AG20443 (cell line): ENCODE data around the gene MAB21L2.
"Not testable (repeated sequence)": the region's sequence is repeated elsewhere in the genome, so short reads cannot be mapped to it uniquely, and the experiment has no call there.

Experiments
- DNase-seq: peaks from one replicate; pipeline ENCODE4 v3.0.0; 2012; ENCODE audit warnings: low spot score, mixed read lengths

MAB21L2 gene

GRCh38 chr4:150582146-150582872, at the start of gene MAB21L2:
Gene MAB21L2 (plus strand): TSS chr4:150582151. CDS start chr4:150583030, 879 bp downstream.
- no peak for DNase-seq

- no peak for DNase-seq
Measured at GRCh38 chr4:150533673-150534072, 48.3 kb upstream of the MAB21L2 start.

DNA sequence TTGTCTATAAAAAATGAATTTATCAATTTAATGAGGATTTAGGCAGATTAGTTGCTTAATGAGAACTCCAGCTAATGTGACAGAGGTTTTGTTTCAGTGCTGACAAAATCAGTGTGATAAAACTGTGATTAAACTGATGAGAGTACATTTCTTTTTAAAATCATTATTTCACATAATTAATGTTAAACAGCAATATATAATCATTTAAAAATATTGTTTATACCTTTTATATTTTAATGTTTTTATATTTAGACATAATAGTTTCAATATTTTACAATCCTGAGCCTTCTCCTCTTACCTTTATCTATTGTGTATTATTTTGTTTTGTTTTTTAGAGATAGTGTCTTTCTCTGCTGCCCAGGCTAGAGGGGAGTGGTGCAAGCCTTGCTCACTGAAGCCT, 47.1 kb upstream of the MAB21L2 start:
- no peak for DNase-seq

DNA sequence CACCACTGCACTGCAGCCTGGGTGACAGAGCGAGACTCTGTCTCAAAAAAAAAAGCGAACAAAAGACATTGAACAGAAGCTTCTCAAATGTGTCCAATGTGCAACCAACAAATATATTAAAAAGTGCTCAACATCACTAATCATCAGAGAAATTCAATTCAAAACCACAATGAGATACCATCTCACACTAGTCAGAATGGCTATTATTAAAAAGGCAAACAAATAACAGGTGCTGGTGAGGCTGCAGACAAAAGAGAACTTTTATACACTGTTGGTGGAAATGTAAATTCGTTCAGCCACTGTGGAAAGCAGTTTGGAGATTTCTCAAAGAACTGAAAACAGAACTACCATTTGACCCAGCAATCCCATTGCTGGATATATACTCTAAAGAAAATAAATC, 44.0 kb upstream of the MAB21L2 start:
- DNase-seq, result not testable (repeated sequence)

GRCh38 chr4:150540536-150540935, 41.4 kb upstream of the MAB21L2 start:
- DNase-seq, result no peak

DNA sequence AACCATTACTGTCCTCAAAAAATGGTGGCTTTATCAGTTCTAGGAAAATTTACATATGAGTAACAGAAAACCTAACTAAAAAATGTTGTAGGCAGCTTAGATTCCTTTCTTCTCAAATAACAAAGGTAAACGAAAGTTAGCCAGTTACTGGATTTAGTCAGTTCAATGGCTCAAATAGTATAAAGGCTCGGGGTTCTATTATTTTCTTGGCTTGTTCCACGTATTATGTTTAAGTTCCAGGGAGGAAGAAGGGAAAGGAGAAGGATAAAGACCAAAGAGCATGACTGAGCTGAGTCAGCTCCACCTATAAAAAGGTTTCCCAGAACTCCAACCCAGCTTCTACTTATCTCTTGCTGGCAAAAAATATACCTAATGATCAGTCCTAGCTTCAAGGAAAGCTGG, 41.0 kb upstream of the MAB21L2 start:
- DNase-seq, result no peak

DNA sequence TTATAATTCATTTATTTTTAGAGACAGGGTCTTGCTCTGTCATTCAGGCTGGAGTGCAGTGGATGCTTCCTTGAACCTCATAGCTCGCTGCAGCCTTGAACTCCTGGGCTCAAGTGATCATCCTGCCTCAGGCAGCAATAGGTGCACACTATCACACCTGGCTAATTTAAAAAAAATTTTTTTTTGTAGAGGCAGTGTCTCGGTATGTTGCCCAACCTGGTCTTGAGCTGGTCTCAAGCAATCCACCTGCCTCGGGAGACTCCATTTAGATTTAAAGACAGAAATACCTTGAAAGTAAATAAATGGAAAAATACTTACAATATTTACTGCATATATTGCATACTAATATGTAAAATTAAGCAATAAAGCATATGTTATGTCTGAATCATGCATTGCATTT, 40.3 kb upstream of the MAB21L2 start:
- DNase-seq, result no peak

DNA sequence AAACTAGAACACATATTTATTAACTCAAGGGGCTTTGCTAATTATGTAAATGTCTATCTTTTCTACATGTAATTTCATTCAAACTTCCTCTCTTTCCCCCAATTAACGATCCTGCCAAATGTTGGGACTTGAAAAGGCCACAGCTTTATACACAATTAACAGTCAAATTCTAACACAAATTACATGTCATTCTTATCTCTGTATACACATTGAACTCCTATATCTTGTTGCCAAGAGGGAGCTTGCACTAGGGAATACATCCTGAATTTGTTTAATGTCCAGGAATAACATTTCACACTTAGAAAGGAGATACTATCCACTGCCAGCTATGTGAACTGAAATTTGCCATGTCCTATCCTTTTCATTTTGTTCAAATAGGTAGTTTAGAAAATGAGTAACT, 38.9 kb upstream of the MAB21L2 start:
- no peak for DNase-seq

- DNase-seq, result no peak
Measured at GRCh38 chr4:150546286-150546685, 35.7 kb upstream of the MAB21L2 start.

DNA sequence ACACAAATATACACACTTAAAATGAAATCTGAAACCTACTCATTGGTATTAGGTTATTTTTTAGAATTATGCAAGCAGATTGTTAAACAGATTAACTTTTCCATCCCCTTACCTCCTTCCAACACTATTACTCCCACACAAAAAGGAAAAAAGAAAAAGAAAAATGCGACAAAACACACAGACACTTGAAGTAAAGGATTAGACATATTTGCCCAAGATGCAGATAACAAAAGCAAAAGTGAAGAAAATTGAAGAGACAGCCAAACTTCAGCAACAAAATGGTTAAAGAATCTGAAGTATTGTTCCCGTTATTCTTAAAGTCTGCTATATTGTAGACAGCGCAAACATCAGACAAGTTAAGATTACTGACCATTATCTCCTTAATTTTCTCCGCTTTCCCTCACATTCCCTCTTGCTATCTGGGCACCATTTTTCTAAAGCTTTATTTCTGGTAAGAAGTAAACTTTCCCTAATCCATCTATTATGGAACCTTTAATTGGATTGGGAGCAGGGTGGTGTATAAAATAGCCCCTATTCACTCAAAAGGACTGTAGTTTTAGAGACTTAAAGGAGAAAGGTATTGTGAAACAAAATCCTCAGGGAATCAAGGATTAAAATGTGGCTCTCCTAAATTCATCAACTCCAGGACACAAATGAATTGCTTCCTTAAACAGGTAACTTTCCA, 34.7 kb upstream of the MAB21L2 start:
- no peak for DNase-seq

DNA sequence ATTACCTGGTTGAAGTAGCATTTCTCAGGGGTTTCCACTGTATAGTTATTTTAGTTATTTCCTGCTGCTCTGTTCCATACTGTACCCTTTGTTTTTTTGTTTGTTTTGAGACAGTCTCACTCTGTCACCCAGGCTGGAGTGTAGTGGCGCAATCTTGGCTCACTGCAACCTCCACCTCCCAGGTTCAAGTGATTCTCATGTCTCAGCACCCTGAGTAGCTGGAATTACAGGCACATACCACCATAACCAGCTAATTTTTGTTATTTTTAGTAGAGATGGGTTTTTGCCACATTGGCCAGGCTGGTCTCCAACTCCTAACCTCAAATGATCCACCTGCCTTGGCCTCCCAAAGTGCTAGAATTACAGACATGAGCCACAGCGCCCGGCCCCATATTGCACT, 24.1 kb upstream of the MAB21L2 start:
- DNase-seq, result not testable (repeated sequence)

DNA sequence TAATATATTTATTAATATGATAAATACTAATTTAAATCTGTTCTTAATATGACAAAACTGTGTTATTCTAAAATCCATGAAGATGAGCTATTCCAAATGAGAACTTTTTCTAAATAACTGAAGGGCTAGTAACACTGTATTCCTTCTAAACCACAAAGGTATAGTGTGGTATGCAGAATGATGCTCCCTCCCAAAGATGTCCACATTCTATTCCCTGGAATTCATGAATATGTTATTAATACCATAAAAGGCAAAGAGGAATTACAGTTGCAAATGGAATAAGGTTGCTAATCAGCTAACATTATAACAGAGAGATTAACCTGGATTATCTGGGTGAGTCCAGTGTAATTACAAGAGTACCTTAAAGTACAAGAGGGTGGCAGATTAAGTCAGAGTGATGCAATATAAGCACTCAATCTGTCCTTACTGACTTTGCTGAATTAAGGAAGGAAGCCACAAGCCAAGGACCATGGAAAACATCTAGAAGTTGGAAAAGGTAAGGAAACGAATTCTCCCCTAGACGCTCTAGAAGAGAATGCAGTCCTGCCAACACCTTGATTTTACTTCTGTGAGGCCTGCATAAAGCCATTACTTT, 20.7 kb upstream of the MAB21L2 start:
- no peak for DNase-seq

- DNase-seq, result no peak
Measured at GRCh38 chr4:150562250-150562649, 19.7 kb upstream of the MAB21L2 start.

DNA sequence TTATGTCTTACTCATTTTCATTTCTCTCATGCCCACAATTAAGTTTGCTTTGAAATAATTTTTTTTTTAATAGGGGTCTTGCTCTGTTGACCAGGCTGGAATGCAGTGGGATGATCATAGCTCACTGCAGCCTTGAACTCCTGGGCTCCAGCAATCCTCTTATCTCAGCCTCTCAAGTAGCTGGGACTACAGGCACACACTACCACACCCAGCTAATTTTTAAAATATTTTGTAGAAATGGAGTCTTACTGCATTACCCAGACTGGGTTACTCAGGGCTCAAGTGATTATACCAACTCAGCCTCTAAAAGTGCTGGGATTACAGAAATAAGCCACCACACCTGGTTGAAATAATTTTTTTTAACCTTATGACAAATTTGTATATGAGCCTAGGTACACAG, 19.2 kb upstream of the MAB21L2 start:
- no peak for DNase-seq

- DNase-seq, result not testable (repeated sequence)
Measured at GRCh38 chr4:150564967-150565366, 17.0 kb upstream of the MAB21L2 start.

- no peak for DNase-seq
Measured at GRCh38 chr4:150567070-150567469, 14.9 kb upstream of the MAB21L2 start.

DNA sequence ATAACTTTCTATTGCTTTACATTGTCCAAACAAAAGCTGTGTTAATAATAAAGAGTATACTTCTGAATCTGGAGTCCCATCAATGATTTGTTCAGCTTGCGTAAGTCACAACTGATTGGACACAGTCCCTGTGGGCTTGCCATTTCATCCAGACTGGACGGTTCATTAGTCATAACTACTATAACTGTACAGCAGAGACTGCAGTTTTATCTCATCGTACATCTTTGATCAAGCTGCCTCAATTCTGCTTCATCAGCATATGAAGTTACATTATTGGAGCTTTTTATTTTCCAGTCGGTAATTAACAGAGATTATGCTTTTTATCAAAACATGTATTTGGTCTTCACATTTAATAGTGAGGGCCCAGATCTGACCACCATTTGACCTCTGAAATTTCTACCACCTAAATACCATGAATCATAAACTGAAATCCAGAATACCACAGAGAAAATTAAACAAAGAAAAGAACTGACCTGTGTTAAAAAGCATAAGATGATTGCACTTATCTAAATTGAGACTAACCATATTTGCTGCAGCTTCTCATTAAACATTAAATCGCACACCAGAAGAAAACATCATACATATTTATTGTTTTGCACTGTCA, 12.5 kb upstream of the MAB21L2 start:
- no peak for DNase-seq

GRCh38 chr4:150569998-150570535, 11.9 kb upstream of the MAB21L2 start:
- no peak for DNase-seq

DNA sequence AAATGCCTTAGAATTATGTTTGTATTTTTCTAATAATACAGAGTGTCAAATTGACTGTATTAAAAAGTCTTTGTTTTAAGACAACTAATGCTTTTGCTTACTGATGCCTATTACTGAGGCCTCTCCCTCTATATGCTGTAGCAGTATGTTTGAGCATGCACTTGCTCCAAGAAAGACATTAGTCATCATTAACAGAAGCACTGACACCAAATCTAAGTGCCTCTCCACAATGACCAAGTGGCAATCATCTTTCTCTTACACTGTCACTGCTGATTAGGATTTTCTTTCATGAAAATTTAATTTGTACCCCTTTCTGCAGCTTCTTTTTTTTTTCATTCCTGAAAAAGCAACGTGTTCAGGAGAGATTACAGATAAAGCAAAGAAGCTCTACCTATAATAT, 11.1 kb upstream of the MAB21L2 start:
- no peak for DNase-seq

- no peak for DNase-seq
Measured at GRCh38 chr4:150572704-150573504, 9.0 kb upstream of the MAB21L2 start.

DNA sequence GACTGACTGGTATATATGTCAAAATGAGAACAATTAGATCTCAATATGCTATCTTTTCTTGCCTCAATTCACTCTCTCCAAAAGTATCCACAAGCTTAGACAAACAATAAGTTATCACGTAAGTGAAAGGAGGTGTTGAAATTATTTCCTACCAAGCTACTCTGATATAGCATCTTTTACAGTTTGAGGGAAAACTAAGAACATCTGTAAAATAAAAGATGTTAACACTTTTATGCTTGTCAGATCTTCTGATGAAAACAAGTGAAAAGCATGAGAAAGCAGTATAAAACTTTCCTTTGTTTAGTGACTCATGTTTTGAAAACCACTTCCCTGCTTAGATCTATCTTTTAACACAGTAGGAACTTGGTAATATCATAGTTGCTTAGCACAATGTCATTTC, 8.4 kb upstream of the MAB21L2 start:
- DNase-seq, result no peak

DNA sequence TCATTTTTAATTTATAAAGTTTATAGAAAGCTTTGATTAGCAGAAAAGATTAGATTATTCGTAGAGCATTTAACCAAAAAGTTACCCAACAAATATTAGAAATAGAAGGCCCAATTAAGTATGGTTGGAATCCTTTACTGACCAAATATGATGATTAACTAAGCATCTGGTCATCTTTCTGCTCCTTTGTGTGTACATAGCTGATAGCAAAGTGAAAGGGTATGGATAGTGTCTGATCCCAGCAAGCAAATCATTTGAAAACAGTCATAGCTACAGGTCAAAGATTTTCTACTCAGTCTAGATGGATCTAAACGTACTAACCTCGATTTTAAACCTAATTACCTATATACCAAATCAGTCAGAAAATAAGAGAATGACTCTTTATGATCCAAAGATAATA, 7.3 kb upstream of the MAB21L2 start:
- DNase-seq, result no peak
